Peyer's patch (tissue), 4 donors: Measurements from ENCODE around the gene ACTL7A.

Experiments used
- CTCF ChIP-seq, 6 experiments: fragments of 450-650 bp in 4 of 6; fragments of 200-600 bp in 2 of 6; sonication (generic) in 1 of 6; IDR thresholded peaks; one replicate each; pipeline ENCODE4 v1.5.1; 2017 to 2019; ENCODE audit warnings: antibody characterized with exemption in 6 of 6, mild to moderate bottlenecking in 3 of 6, moderate library complexity in 1 of 6
- POLR2A ChIP-seq, 2 donors: fragments of 450-650 bp; IDR thresholded peaks; one replicate each; pipeline ENCODE4 v1.5.1; 2017; ENCODE audit warnings: antibody characterized with exemption in 2 of 2, mild to moderate bottlenecking in 2 of 2, moderate library complexity in 2 of 2

GRCh38 chr9:108834959-108835665 lies 27.0 kb upstream of the ACTL7A start:
- TF ChIP-seq CTCF (IDR thresholded peaks at IDR 0.05) (no peak), POLR2A (IDR thresholded peaks at IDR 0.05) (no peak)
